HepG2 (cell line): Measurements from ENCODE around the gene LOX. TPM values are rescaled to one million over a fixed set of nuclear protein-coding genes. Genes with fewer than 3 reads are reported as not detected.

Experiments
- ATF7 ChIP-seq, 2 experiments: fragments of 450-650 bp in 1 of 2; sonication (generic) in 1 of 2; formaldehyde crosslinking in 1 of 2; IDR thresholded peaks; 2 replicates each; pipeline versions ENCODE4 v1.4.0 to v1.6.1; 2016 to 2020; ENCODE audit warnings: antibody characterized with exemption in 1 of 2, mild to moderate bottlenecking in 1 of 2, missing genetic modification reagents in 1 of 2
- EZH2 ChIP-seq: conservative IDR thresholded peaks from 2 replicates; pipeline ENCODE4 v1.6.1; 2012; ENCODE audit warnings: mild to moderate bottlenecking, low read depth, low read length, moderate library complexity
- JUNB ChIP-seq: sonication (generic); formaldehyde crosslinking; IDR thresholded peaks from 2 replicates; pipeline ENCODE4 v1.8.0; 2022; ENCODE audit warnings: missing genetic modification reagents, mild to moderate bottlenecking, borderline replicate concordance
- MIXL1 ChIP-seq: IDR thresholded peaks from 2 replicates; pipeline ENCODE4 v1.6.1; 2016
- NPAS2 ChIP-seq: sonication (generic); formaldehyde crosslinking; IDR thresholded peaks from 2 replicates; pipeline ENCODE4 v1.8.0; 2022; ENCODE audit warnings: mild to moderate bottlenecking, missing genetic modification reagents, borderline replicate concordance
- SMARCE1 ChIP-seq: fragments of 450-650 bp; IDR thresholded peaks from 2 replicates; pipeline ENCODE4 v1.6.1; 2017; ENCODE audit warnings: borderline replicate concordance
- STAT5B ChIP-seq: sonication (generic); formaldehyde crosslinking; IDR thresholded peaks from 2 replicates; pipeline ENCODE4 v1.4.0; 2020; ENCODE audit warnings: missing genetic modification reagents
- TOPORS ChIP-seq: sonication (generic); formaldehyde crosslinking; IDR thresholded peaks from 2 replicates; pipeline ENCODE4 v1.8.0; 2023; ENCODE audit warnings: mild to moderate bottlenecking, missing genetic modification reagents
- ZNF331 ChIP-seq: sonication (generic); formaldehyde crosslinking; IDR thresholded peaks from 2 replicates; pipeline ENCODE4 v1.4.0; 2020; ENCODE audit warnings: missing genetic modification reagents
- polyA plus RNA-seq, 8 experiments: library from polyadenylated mRNA; depleted of rRNA in 3 of 8; stranded (reverse) in 7 of 8; unstranded in 1 of 8; fragments of >200 nt; fragmentation: Illumina TruSeq in 4 of 8; extraction: Trizol in 4 of 8; gene quantifications; 2 replicates each; pipeline versions ENCODE4 v1.2.1 to v1.2.3, GENCODE V29; 2011 to 2016; ENCODE audit warnings: low read depth in 4 of 8, missing spikeins in 1 of 8, mixed read lengths in 1 of 8; ENCODE audit not compliant: insufficient read depth in 1 of 8
- total RNA-seq, 5 experiments: library from RNA; depleted of rRNA; stranded (reverse); fragments of >200 nt; fragmentation: Illumina TruSeq; extraction: Trizol; gene quantifications; 2 replicates each; pipeline ENCODE4 v1.2.3, GENCODE V29; 2016; ENCODE audit warnings: low read depth in 1 of 5
- TF ChIP-seq, protein P1 (sequence below), 2 experiments: fragments of 450-650 bp in 1 of 2; sonication (generic) in 1 of 2; formaldehyde crosslinking in 1 of 2; IDR thresholded peaks; 2 replicates each; pipeline versions ENCODE4 v1.6.1 to v1.8.0; 2016 to 2022; ENCODE audit warnings: antibody characterized with exemption in 1 of 2, mild to moderate bottlenecking in 1 of 2, missing genetic modification reagents in 1 of 2
- TF ChIP-seq, protein P2 (sequence below): sonication (generic); formaldehyde crosslinking; IDR thresholded peaks from 2 replicates; pipeline ENCODE4 v1.4.0; 2020; ENCODE audit warnings: missing genetic modification reagents, borderline replicate concordance
- TF ChIP-seq, protein P3 (sequence below): sonication (generic); formaldehyde crosslinking; IDR thresholded peaks from 2 replicates; pipeline ENCODE4 v1.4.0; 2020; ENCODE audit warnings: missing genetic modification reagents, mild to moderate bottlenecking, borderline replicate concordance

The LOX gene
- total and polyA plus RNA-seq, 2 of the 13 experiments (the other 11 are each of a cell fraction or from before 2014, with no cell fraction given) = 0.73 to 173 TPM

DNA sequence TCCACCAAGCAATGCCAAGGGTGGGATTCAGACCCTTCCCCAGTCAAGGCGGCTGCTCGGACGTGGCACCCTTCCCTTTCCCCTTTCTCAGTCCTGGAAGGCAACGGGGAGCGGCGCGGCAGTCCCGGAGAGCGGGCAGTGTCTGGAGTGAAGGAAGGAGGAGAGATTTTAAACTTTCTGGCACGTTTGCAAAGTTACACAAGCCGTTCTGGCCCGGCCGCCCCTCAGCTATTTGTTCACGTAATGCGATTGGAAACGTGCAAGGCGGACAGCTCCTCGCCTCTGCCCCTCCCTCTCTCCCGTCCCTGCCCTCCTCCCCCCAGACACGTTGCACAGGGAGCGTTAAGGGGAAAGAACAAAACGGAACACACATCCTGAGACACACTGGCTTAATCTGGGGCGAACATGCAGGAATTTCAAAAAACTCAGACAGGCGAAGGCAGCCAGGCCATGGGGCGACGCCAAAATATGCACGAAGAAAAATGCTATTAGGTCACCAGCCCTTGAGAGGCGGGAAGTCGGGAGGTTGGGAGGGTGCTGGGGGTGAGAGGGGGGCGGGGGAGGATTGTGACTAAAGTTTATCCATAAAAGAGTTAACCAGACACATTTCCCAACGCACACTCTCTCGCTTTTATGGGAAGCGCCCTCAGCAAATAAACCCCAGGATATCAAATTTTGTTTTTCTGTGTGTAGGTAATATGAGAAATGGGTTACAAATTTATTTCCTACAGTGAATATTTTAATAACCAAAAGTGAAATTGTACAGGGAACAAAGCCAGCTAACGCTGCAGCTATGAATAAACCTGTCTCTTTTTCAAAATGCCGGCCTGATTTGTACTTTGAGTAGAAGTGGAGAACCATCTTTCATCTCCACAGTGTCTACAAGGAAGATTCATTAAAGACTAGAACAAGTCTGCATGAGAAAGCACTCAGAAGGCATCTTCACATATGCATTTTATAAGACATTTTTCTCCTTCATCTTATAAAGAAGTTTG is at the start of gene LOX (continued):
- TF ChIP-seq ZNF331 = no peak
- no peak for TF ChIP-seq STAT5B (CRISPR knock-in tag)
- TF ChIP-seq, protein P1, sequence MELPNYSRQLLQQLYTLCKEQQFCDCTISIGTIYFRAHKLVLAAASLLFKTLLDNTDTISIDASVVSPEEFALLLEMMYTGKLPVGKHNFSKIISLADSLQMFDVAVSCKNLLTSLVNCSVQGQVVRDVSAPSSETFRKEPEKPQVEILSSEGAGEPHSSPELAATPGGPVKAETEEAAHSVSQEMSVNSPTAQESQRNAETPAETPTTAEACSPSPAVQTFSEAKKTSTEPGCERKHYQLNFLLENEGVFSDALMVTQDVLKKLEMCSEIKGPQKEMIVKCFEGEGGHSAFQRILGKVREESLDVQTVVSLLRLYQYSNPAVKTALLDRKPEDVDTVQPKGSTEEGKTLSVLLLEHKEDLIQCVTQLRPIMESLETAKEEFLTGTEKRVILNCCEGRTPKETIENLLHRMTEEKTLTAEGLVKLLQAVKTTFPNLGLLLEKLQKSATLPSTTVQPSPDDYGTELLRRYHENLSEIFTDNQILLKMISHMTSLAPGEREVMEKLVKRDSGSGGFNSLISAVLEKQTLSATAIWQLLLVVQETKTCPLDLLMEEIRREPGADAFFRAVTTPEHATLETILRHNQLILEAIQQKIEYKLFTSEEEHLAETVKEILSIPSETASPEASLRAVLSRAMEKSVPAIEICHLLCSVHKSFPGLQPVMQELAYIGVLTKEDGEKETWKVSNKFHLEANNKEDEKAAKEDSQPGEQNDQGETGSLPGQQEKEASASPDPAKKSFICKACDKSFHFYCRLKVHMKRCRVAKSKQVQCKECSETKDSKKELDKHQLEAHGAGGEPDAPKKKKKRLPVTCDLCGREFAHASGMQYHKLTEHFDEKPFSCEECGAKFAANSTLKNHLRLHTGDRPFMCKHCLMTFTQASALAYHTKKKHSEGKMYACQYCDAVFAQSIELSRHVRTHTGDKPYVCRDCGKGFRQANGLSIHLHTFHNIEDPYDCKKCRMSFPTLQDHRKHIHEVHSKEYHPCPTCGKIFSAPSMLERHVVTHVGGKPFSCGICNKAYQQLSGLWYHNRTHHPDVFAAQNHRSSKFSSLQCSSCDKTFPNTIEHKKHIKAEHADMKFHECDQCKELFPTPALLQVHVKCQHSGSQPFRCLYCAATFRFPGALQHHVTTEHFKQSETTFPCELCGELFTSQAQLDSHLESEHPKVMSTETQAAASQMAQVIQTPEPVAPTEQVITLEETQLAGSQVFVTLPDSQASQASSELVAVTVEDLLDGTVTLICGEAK (IDR thresholded peaks at IDR 0.05) = no peak
- TF ChIP-seq, protein P1 (CRISPR knock-in tag; IDR thresholded peaks at IDR 0.05) = no peak
- no peak for TF ChIP-seq ATF7 (IDR thresholded peaks at IDR 0.05)
- no peak for TF ChIP-seq ATF7 (CRISPR knock-in tag; IDR thresholded peaks at IDR 0.05)
- TF ChIP-seq, protein P2, sequence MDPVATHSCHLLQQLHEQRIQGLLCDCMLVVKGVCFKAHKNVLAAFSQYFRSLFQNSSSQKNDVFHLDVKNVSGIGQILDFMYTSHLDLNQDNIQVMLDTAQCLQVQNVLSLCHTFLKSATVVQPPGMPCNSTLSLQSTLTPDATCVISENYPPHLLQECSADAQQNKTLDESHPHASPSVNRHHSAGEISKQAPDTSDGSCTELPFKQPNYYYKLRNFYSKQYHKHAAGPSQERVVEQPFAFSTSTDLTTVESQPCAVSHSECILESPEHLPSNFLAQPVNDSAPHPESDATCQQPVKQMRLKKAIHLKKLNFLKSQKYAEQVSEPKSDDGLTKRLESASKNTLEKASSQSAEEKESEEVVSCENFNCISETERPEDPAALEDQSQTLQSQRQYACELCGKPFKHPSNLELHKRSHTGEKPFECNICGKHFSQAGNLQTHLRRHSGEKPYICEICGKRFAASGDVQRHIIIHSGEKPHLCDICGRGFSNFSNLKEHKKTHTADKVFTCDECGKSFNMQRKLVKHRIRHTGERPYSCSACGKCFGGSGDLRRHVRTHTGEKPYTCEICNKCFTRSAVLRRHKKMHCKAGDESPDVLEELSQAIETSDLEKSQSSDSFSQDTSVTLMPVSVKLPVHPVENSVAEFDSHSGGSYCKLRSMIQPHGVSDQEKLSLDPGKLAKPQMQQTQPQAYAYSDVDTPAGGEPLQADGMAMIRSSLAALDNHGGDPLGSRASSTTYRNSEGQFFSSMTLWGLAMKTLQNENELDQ (CRISPR knock-in tag) = no peak
- no peak for TF ChIP-seq TOPORS (CRISPR knock-in tag)
- TF ChIP-seq JUNB (CRISPR knock-in tag) = no peak
- peak; percentile 54; the same call in 1 of the 2 replicates for TF ChIP-seq MIXL1 (CRISPR knock-in tag)
- TF ChIP-seq, protein P3, sequence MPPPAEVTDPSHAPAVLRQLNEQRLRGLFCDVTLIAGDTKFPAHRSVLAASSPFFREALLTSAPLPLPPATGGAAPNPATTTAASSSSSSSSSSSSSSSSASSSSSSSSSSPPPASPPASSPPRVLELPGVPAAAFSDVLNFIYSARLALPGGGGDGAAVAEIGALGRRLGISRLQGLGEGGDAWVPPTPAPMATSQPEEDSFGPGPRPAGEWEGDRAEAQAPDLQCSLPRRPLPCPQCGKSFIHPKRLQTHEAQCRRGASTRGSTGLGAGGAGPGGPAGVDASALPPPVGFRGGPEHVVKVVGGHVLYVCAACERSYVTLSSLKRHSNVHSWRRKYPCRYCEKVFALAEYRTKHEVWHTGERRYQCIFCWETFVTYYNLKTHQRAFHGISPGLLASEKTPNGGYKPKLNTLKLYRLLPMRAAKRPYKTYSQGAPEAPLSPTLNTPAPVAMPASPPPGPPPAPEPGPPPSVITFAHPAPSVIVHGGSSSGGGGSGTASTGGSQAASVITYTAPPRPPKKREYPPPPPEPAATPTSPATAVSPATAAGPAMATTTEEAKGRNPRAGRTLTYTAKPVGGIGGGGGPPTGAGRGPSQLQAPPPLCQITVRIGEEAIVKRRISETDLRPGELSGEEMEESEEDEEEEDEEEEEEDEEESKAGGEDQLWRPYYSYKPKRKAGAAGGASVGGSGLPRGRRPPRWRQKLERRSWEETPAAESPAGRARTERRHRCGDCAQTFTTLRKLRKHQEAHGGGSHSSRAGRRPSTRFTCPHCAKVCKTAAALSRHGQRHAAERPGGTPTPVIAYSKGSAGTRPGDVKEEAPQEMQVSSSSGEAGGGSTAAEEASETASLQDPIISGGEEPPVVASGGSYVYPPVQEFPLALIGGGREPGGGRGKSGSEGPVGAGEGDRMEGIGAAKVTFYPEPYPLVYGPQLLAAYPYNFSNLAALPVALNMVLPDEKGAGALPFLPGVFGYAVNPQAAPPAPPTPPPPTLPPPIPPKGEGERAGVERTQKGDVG (CRISPR knock-in tag) = no peak
- no peak for TF ChIP-seq NPAS2 (CRISPR knock-in tag)
- no peak for TF ChIP-seq EZH2
- no peak for TF ChIP-seq SMARCE1
